ENCODE measurements around the gene AXIN2.

Gene AXIN2

GRCh38 chr17:65553646-65554552 lies 7.5 kb downstream of the AXIN2 start:
- no peak for DNase-seq

GRCh38 chr17:65553009-65553645 lies 8.3 kb downstream of the AXIN2 start:
- DNase-seq: no peak

- no peak for DNase-seq
These were observed 9.2 kb downstream of the AXIN2 start for GRCh38 chr17:65552214-65552613.

GRCh38 chr17:65551267-65552040 lies 10.0 kb downstream of the AXIN2 start:
- no peak for DNase-seq

- DNase-seq: no peak
These were observed 10.7 kb downstream of the AXIN2 start for GRCh38 chr17:65550758-65551157.

- no peak for DNase-seq
These were observed 11.3 kb downstream of the AXIN2 start for GRCh38 chr17:65550075-65550662.

- no peak for DNase-seq
These were observed 13.0 kb downstream of the AXIN2 start for GRCh38 chr17:65548269-65548969.

GRCh38 chr17:65547253-65547670 lies 14.2 kb downstream of the AXIN2 start:
- no peak for DNase-seq

- no peak for DNase-seq
These were observed 14.9 kb downstream of the AXIN2 start for GRCh38 chr17:65546579-65546978.

- no peak for DNase-seq
These were observed 15.5 kb downstream of the AXIN2 start for GRCh38 chr17:65545705-65546523.

- no peak for DNase-seq
These were observed 16.8 kb downstream of the AXIN2 start for GRCh38 chr17:65544672-65545071.

GRCh38 chr17:65542610-65543009 lies 18.8 kb downstream of the AXIN2 start:
- DNase-seq: no peak

GRCh38 chr17:65542067-65542466 lies 19.4 kb downstream of the AXIN2 start:
- DNase-seq: no peak

GRCh38 chr17:65541453-65541852 lies 20.0 kb downstream of the AXIN2 start:
- DNase-seq: no peak

- DNase-seq: no peak
These were observed 21.7 kb downstream of the AXIN2 start for GRCh38 chr17:65539630-65540266.

- DNase-seq: no peak
These were observed 22.5 kb downstream of the AXIN2 start for GRCh38 chr17:65538675-65539529.

- DNase-seq: no peak
These were observed 23.4 kb downstream of the AXIN2 start for GRCh38 chr17:65537845-65538674.

- DNase-seq: no peak
These were observed 24.1 kb downstream of the AXIN2 start for GRCh38 chr17:65537343-65537844.

Measured in right kidney (tissue), 1 donor.